Smooth muscle cell (in vitro differentiated cells): ENCODE data around the gene MRPS10. TPM values are rescaled to one million over a fixed set of nuclear protein-coding genes. Genes with fewer than 3 reads are reported as not detected.
"Not testable (repeated sequence)": the region's sequence is repeated elsewhere in the genome, so short reads cannot be mapped to it uniquely, and the experiment has no call there.

Experiments used
- DNase-seq: peaks from one replicate; lab custom pipeline; 2025; ENCODE audit not compliant: unreplicated experiment; lab: John Stamatoyannopoulos, UW
- H2AFZ ChIP-seq: fragments of 200-600 bp; sonication (generic); 2 replicates; pipeline ENCODE4 v1.6.0; 2016; ENCODE audit warnings: antibody characterized with exemption, low read depth, mild to moderate bottlenecking
- H3F3A ChIP-seq: fragments of 200-600 bp; sonication (generic); 2 replicates; pipeline ENCODE4 v1.6.0; 2017; ENCODE audit warnings: antibody characterized with exemption, low read depth
- H3K27ac ChIP-seq: fragments of 200-600 bp; sonication (generic); 2 replicates; pipeline ENCODE4 v1.5.1; 2016; ENCODE audit warnings: low read depth, mild to moderate bottlenecking
- H3K27me3 ChIP-seq: fragments of 200-600 bp; sonication (generic); 2 replicates; pipeline ENCODE4 v1.6.1; 2016; ENCODE audit warnings: low read depth, mild to moderate bottlenecking
- H3K36me3 ChIP-seq: fragments of 200-600 bp; sonication (generic); 2 replicates; pipeline ENCODE4 v1.5.1; 2016; ENCODE audit warnings: low read depth
- H3K4me1 ChIP-seq: fragments of 200-600 bp; sonication (generic); 2 replicates; pipeline ENCODE4 v1.5.1; 2016; ENCODE audit warnings: low read depth
- H3K4me2 ChIP-seq: fragments of 200-600 bp; sonication (generic); 2 replicates; pipeline ENCODE4 v1.6.0; 2016; ENCODE audit warnings: mild to moderate bottlenecking
- H3K4me3 ChIP-seq: fragments of 200-600 bp; sonication (generic); 2 replicates; pipeline ENCODE4 v1.5.1; 2016; ENCODE audit warnings: mild to moderate bottlenecking
- H3K79me2 ChIP-seq: fragments of 200-600 bp; sonication (generic); 2 replicates; pipeline ENCODE4 v1.6.0; 2016; ENCODE audit warnings: low read depth, mild to moderate bottlenecking
- H3K9ac ChIP-seq: fragments of 200-600 bp; sonication (generic); 2 replicates; pipeline ENCODE4 v1.6.0; 2016; ENCODE audit warnings: low read depth
- H3K9me3 ChIP-seq: fragments of 200-600 bp; sonication (generic); replicated peaks from 2 replicates; pipeline ENCODE4 v1.5.1; 2016; ENCODE audit warnings: low read depth
- H4K20me1 ChIP-seq: fragments of 200-600 bp; sonication (generic); 2 replicates; pipeline ENCODE4 v1.6.0; 2016; ENCODE audit warnings: low read depth
- WGBS: methylation state at CpG from one replicate; pipeline ENCODE4 v1.1.7; 2016; ENCODE audit warnings: low lambda C conversion rate; 5-methylcytosine and 5-hydroxymethylcytosine counted together
- polyA plus RNA-seq: library from polyadenylated mRNA; unstranded; fragments of >200 nt; fragmentation: Nextera tagmentation; extraction: Ambion mirVana; gene quantifications from 2 replicates; pipeline ENCODE4 v1.2.1, GENCODE V29; 2016
- total RNA-seq: library from RNA; depleted of rRNA; stranded (reverse); fragments of >200 nt; gene quantifications from 2 replicates; pipeline ENCODE4 v1.2.3, GENCODE V29; 2014
- TF ChIP-seq, protein P1 (sequence below): fragments of 200-600 bp; sonication (generic); IDR thresholded peaks from 2 replicates; pipeline ENCODE4 v1.5.1; 2017; ENCODE audit warnings: borderline replicate concordance, mild to moderate bottlenecking, antibody characterized with exemption; ENCODE audit not compliant: insufficient read depth, poor library complexity, severe bottlenecking

Gene MRPS10
- total and polyA plus RNA-seq, 2 experiments from 2014 or later, result 41.1 to 47.8 TPM

- Histone ChIP-seq H3K9me3 (no peaks in the 10 kb centered on the region), H3K4me2 (no peak overlapping the region), H3F3A (no peaks in the 10 kb centered on the region), H3K27ac (no peak overlapping the region), H3K27me3 (no peaks in the 10 kb centered on the region), H3K4me3 (no peak overlapping the region), H4K20me1 (no peaks in the 10 kb centered on the region), H3K4me1 (peaks cover 7% of the 10 kb centered on the region), H3K9ac (no peak overlapping the region), H3K79me2 (peaks cover 10% of the 10 kb centered on the region), H2AFZ (no peak overlapping the region), H3K36me3 (no peaks in the 10 kb centered on the region)
- 91% methylated on average over 6 of the region's 6 CpGs for WGBS
- TF ChIP-seq, protein P1, sequence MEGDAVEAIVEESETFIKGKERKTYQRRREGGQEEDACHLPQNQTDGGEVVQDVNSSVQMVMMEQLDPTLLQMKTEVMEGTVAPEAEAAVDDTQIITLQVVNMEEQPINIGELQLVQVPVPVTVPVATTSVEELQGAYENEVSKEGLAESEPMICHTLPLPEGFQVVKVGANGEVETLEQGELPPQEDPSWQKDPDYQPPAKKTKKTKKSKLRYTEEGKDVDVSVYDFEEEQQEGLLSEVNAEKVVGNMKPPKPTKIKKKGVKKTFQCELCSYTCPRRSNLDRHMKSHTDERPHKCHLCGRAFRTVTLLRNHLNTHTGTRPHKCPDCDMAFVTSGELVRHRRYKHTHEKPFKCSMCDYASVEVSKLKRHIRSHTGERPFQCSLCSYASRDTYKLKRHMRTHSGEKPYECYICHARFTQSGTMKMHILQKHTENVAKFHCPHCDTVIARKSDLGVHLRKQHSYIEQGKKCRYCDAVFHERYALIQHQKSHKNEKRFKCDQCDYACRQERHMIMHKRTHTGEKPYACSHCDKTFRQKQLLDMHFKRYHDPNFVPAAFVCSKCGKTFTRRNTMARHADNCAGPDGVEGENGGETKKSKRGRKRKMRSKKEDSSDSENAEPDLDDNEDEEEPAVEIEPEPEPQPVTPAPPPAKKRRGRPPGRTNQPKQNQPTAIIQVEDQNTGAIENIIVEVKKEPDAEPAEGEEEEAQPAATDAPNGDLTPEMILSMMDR, result no peak
- no peak for DNase-seq
Observed at GRCh38 chr6:42220807-42221206, 3.1 kb upstream of the MRPS10 start.

GRCh38 chr6:42217157-42217518, 523 bp downstream of the MRPS10 start:
- WGBS, result 13% methylated on average over 5 of the region's 5 CpGs
- H3K27me3 ChIP-seq, result no peaks in the 10 kb centered on the region
- H3F3A ChIP-seq, result no peaks in the 10 kb centered on the region
- peak overlapping the region; percentile 88 for H3K9ac ChIP-seq
- peak overlapping the region; percentile 68 for H3K27ac ChIP-seq
- H3K4me3 ChIP-seq, result peak overlapping the region; percentile 77
- H3K36me3 ChIP-seq, result peaks cover 5% of the 10 kb centered on the region
- H3K4me2 ChIP-seq, result peak overlapping the region; percentile 94
- TF ChIP-seq, protein P1, result no peak
- peaks cover 7% of the 10 kb centered on the region for H3K4me1 ChIP-seq
- H2AFZ ChIP-seq, result peak overlapping the region; percentile 90
- peaks cover 2% of the 10 kb centered on the region for H4K20me1 ChIP-seq
- H3K79me2 ChIP-seq, result peaks cover 16% of the 10 kb centered on the region
- no peaks in the 10 kb centered on the region for H3K9me3 ChIP-seq
- DNase-seq, result no peak

- peaks cover 16% of the 10 kb centered on the region for H3K79me2 ChIP-seq
- not testable (repeated sequence) for H3K4me1 ChIP-seq, H4K20me1 ChIP-seq, H3K27me3 ChIP-seq, H2AFZ ChIP-seq, H3K9me3 ChIP-seq, H3F3A ChIP-seq, H3K36me3 ChIP-seq, DNase-seq
- H3K27ac ChIP-seq, result peak overlapping the region; percentile 68
- H3K9ac ChIP-seq, result peak overlapping the region; percentile 88
- 92% methylated on average over 18 of the region's 18 CpGs for WGBS
- H3K4me2 ChIP-seq, result peak overlapping the region; percentile 94
- H3K4me3 ChIP-seq, result peak overlapping the region; percentile 77
Observed at GRCh38 chr6:42216495-42216894, 1.2 kb downstream of the MRPS10 start.

- Histone ChIP-seq H2AFZ (no peak overlapping the region), H3K4me2 (no peak overlapping the region), H3K36me3 (peaks cover 26% of the 10 kb centered on the region), H3K27me3 (no peaks in the 10 kb centered on the region), H3K27ac (no peak overlapping the region), H4K20me1 (peaks cover 6% of the 10 kb centered on the region), H3K9me3 (no peaks in the 10 kb centered on the region), H3K79me2 (peaks cover 16% of the 10 kb centered on the region), H3K9ac (no peak overlapping the region), H3K4me1 (peaks cover 7% of the 10 kb centered on the region), H3F3A (no peaks in the 10 kb centered on the region), H3K4me3 (no peak overlapping the region)
- DNase-seq, result no peak
- TF ChIP-seq, protein P1, result no peak
- 67% methylated on average over 3 of the region's 3 CpGs for WGBS
Observed at GRCh38 chr6:42212442-42212841, 5.2 kb downstream of the MRPS10 start.
